IMR-90 (cell line): Measurements from ENCODE around the gene ZNF528. TPM values are rescaled to one million over a fixed set of nuclear protein-coding genes. Genes with fewer than 3 reads are reported as not detected.

ENCODE experiments used
- ATAC-seq: fragments of 200-7000 bp; cut with Tn5 transposase; 2 replicates; pipeline ENCODE4 v1.9.1; 2020; ENCODE audit warnings: low read depth, mild to moderate bottlenecking, moderate library complexity
- BruUV-seq: library from RNA; stranded (reverse); fragments of 400-500 nt; replicated peaks from 2 replicates; lab custom pipeline; 2021; lab: Mats Ljungman, UMichigan
- CTCF ChIA-PET: fragments of 300-600 bp; formaldehyde crosslinking; extraction: SDS; loops from one replicate; lab custom pipeline; 2021; ENCODE audit warnings: antibody characterized with exemption; lab: Yijun Ruan, JAX
- POLR2A ChIA-PET: fragments of 300-600 bp; sonication (Branson Sonifier 250); formaldehyde crosslinking; loops from one replicate; lab custom pipeline; 2022; ENCODE audit warnings: antibody characterized with exemption; ENCODE audit not compliant: unreplicated experiment; lab: Charles Lee
- DNase-seq: peaks from one replicate; pipeline ENCODE4 v3.0.0; 2013
- H2AFZ ChIP-seq: replicated peaks from 2 replicates; pipeline ENCODE3; 2013; ENCODE audit warnings: low read length, mild to moderate bottlenecking; ENCODE audit not compliant: poor library complexity
- H2AK5ac ChIP-seq: 2 replicates; pipeline ENCODE4 v1.6.1; 2013; ENCODE audit warnings: low read depth, low read length, inconsistent platforms
- H2AK9ac ChIP-seq: replicated peaks from 2 replicates; pipeline ENCODE3; 2013; ENCODE audit warnings: mild to moderate bottlenecking, low read depth, low read length, moderate library complexity; ENCODE audit not compliant: poor library complexity
- H2BK120ac ChIP-seq: 2 replicates; pipeline ENCODE4 v1.6.1; 2013; ENCODE audit warnings: low read depth, low read length, inconsistent platforms
- H2BK15ac ChIP-seq: 3 replicates; pipeline ENCODE4 v1.6.1; 2013; ENCODE audit warnings: low read depth, low read length, inconsistent platforms
- H2BK20ac ChIP-seq: 2 replicates; pipeline ENCODE4 v1.6.1; 2013; ENCODE audit warnings: low read depth, mild to moderate bottlenecking, inconsistent platforms, low read length, moderate library complexity
- H2BK5ac ChIP-seq: 2 replicates; pipeline ENCODE4 v1.6.1; 2013; ENCODE audit warnings: mild to moderate bottlenecking, low read depth, low read length, inconsistent platforms; ENCODE audit not compliant: poor library complexity, severe bottlenecking
- H3K14ac ChIP-seq: replicated peaks from 2 replicates; pipeline ENCODE4 v1.6.1; 2013; ENCODE audit warnings: low read depth, low read length, inconsistent platforms
- H3K18ac ChIP-seq: 2 replicates; pipeline ENCODE4 v1.6.1; 2013; ENCODE audit warnings: low read depth, low read length, control low read depth
- H3K23ac ChIP-seq: 2 replicates; pipeline ENCODE4 v1.6.1; 2013; ENCODE audit warnings: low read depth, low read length, inconsistent platforms
- H3K27ac ChIP-seq: 2 replicates; pipeline ENCODE4 v1.5.1; 2013; ENCODE audit warnings: mild to moderate bottlenecking, control low read depth, low read length; ENCODE audit not compliant: insufficient read depth
- H3K27me3 ChIP-seq: 2 replicates; pipeline ENCODE4 v1.6.1; 2013; ENCODE audit warnings: low read length; ENCODE audit not compliant: control insufficient read depth, insufficient read depth
- H3K36me3 ChIP-seq: 2 replicates; pipeline ENCODE4 v1.6.1; 2013; ENCODE audit warnings: low read length, mixed read lengths; ENCODE audit not compliant: control insufficient read depth, insufficient read depth
- H3K4ac ChIP-seq: 2 replicates; pipeline ENCODE4 v1.6.1; 2013; ENCODE audit warnings: low read depth, low read length, inconsistent platforms
- H3K4me1 ChIP-seq: 2 replicates; pipeline ENCODE4 v1.6.1; 2013; ENCODE audit warnings: low read length, mixed read lengths; ENCODE audit not compliant: control insufficient read depth, insufficient read depth
- H3K4me2 ChIP-seq: 2 replicates; pipeline ENCODE4 v1.6.1; 2013; ENCODE audit warnings: low read depth, mild to moderate bottlenecking, control low read depth, low read length, moderate library complexity
- H3K4me3 ChIP-seq: 2 replicates; pipeline ENCODE4 v1.5.1; 2013; ENCODE audit warnings: low read depth, mild to moderate bottlenecking, control low read depth, low read length, moderate library complexity; ENCODE audit not compliant: insufficient read depth
- H3K56ac ChIP-seq: 2 replicates; pipeline ENCODE4 v1.6.1; 2013; ENCODE audit warnings: low read length, inconsistent platforms; ENCODE audit not compliant: insufficient read depth; ENCODE audit errors: extremely low read depth
- H3K79me1 ChIP-seq, 2 experiments: 2 replicates each; pipeline ENCODE4 v1.6.1; 2013; ENCODE audit warnings: low read length in 2 of 2, inconsistent platforms in 1 of 2, low read depth in 1 of 2
- H3K9ac ChIP-seq: 2 replicates; pipeline ENCODE4 v1.6.1; 2013; ENCODE audit warnings: low read depth, low read length, control low read depth
- H3K9me1 ChIP-seq: 2 replicates; pipeline ENCODE4 v1.6.1; 2013; ENCODE audit warnings: low read length, inconsistent platforms; ENCODE audit not compliant: insufficient read depth
- H3K9me3 ChIP-seq: 2 replicates; pipeline ENCODE4 v1.6.1; 2013; ENCODE audit warnings: low read length; ENCODE audit not compliant: control insufficient read depth, insufficient read depth
- H4K20me1 ChIP-seq: 2 replicates; pipeline ENCODE4 v1.6.1; 2013; ENCODE audit warnings: low read length, inconsistent platforms; ENCODE audit not compliant: insufficient read depth
- H4K5ac ChIP-seq: 2 replicates; pipeline ENCODE4 v1.6.1; 2013; ENCODE audit warnings: mild to moderate bottlenecking, low read depth, low read length, control low read depth
- H4K8ac ChIP-seq, 2 experiments: 2 replicates each; pipeline ENCODE4 v1.6.1; 2013; ENCODE audit warnings: low read depth in 2 of 2, low read length in 2 of 2, control low read depth in 1 of 2, inconsistent platforms in 1 of 2
- H4K91ac ChIP-seq: 2 replicates; pipeline ENCODE4 v1.6.1; 2013; ENCODE audit warnings: low read depth, low read length, inconsistent platforms; ENCODE audit not compliant: insufficient read depth
- BHLHE40 ChIP-seq: fragments of 150-350 bp; IDR thresholded peaks from 2 replicates; pipeline ENCODE4 v1.6.1; 2016; ENCODE audit warnings: mild to moderate bottlenecking, low read depth, low read length
- CEBPB ChIP-seq: IDR thresholded peaks from 2 replicates; pipeline ENCODE4 v1.6.1; 2012; ENCODE audit warnings: low read depth, low read length, improper control_type of control experiment
- CHD1 ChIP-seq: IDR thresholded peaks from 2 replicates; pipeline ENCODE4 v1.6.1; 2012; ENCODE audit warnings: low read depth, low read length, improper control_type of control experiment
- CTCF ChIP-seq: conservative IDR thresholded peaks from 2 replicates; pipeline ENCODE4 v1.5.1; 2012; ENCODE audit warnings: mild to moderate bottlenecking, low read depth, low read length, improper control_type of control experiment
- FOS ChIP-seq: fragments of 150-350 bp; IDR thresholded peaks from 2 replicates; pipeline ENCODE4 v1.6.1; 2016; ENCODE audit warnings: low read depth, low read length
- MAFK ChIP-seq: IDR thresholded peaks from 2 replicates; pipeline ENCODE4 v1.6.1; 2012; ENCODE audit warnings: low read depth, low read length, improper control_type of control experiment
- MAZ ChIP-seq: IDR thresholded peaks from 2 replicates; pipeline ENCODE4 v1.6.1; 2012; ENCODE audit warnings: low read depth, mild to moderate bottlenecking, low read length, improper control_type of control experiment, moderate library complexity, borderline replicate concordance
- MXI1 ChIP-seq: IDR thresholded peaks from 2 replicates; pipeline ENCODE4 v1.6.1; 2012; ENCODE audit warnings: low read depth, mild to moderate bottlenecking, low read length, moderate library complexity, borderline replicate concordance
- NFE2L2 ChIP-seq: fragments of 150-350 bp; IDR thresholded peaks from 2 replicates; pipeline ENCODE4 v1.6.1; 2016; ENCODE audit warnings: low read depth, mild to moderate bottlenecking, low read length
- POLR2A ChIP-seq: IDR thresholded peaks from 2 replicates; pipeline ENCODE4 v1.6.1; 2012; ENCODE audit warnings: mild to moderate bottlenecking, low read depth, low read length
- RAD21 ChIP-seq: IDR thresholded peaks from 2 replicates; pipeline ENCODE4 v1.6.1; 2012; ENCODE audit warnings: low read length, improper control_type of control experiment
- RCOR1 ChIP-seq: IDR thresholded peaks from 2 replicates; pipeline ENCODE4 v1.6.1; 2012; ENCODE audit warnings: mild to moderate bottlenecking, low read length, improper control_type of control experiment; ENCODE audit not compliant: insufficient replicate concordance
- RFX5 ChIP-seq: IDR thresholded peaks from 2 replicates; pipeline ENCODE4 v1.8.0; 2012; ENCODE audit warnings: low read depth, mild to moderate bottlenecking, low read length, moderate library complexity
- SMC3 ChIP-seq: fragments of 150-350 bp; IDR thresholded peaks from 2 replicates; pipeline ENCODE4 v1.6.1; 2016; ENCODE audit warnings: low read depth, mild to moderate bottlenecking, antibody characterized with exemption, low read length, moderate library complexity
- USF2 ChIP-seq: fragments of 150-350 bp; IDR thresholded peaks from 2 replicates; pipeline ENCODE4 v1.6.1; 2017; ENCODE audit warnings: mild to moderate bottlenecking, antibody characterized with exemption, low read length, low read depth
- WGBS, 2 experiments: methylation state at CpG; one replicate each; pipeline versions ENCODE4 v1.1.5 to v1.1.7; 2013; ENCODE audit warnings: missing lambda C conversion rate in 2 of 2; ENCODE audit not compliant: insufficient read length in 1 of 2; ENCODE audit errors: extremely low coverage in 2 of 2; 5-methylcytosine and 5-hydroxymethylcytosine counted together
- dilution Hi-C: fragments of 300-500 bp; cut with HindIII; formaldehyde crosslinking; loops from one replicate; pipeline ENCODE4 v1.14.3; 2018; ENCODE audit warnings: low sequenced_read_pairs; ENCODE audit not compliant: unreplicated experiment
- in situ Hi-C: fragments of 300-500 bp; cut with MboI; formaldehyde crosslinking; loops from 3 replicates; pipeline ENCODE4 v1.14.3; 2019; ENCODE audit warnings: low sequenced_read_pairs, inconsistent platforms, mixed read lengths
- intact Hi-C: fragments of 100-400 bp; cut with micrococcal nuclease; formaldehyde crosslinking; loops from 2 replicates; pipeline ENCODE4 v1.10.0; 2022
- polyA plus RNA-seq, 3 experiments: library from polyadenylated mRNA; depleted of rRNA; stranded (reverse); fragments of >200 nt; gene quantifications; 2 replicates each; pipeline ENCODE4 v1.2.3, GENCODE V29; 2012; ENCODE audit warnings: low replicate concordance in 1 of 3
- total RNA-seq: library from RNA; depleted of rRNA; stranded (reverse); fragments of >200 nt; gene quantifications from 2 replicates; pipeline ENCODE4 v1.2.3, GENCODE V29; 2012
- TF ChIP-seq, protein P1 (sequence below): fragments of 150-350 bp; IDR thresholded peaks from 2 replicates; pipeline ENCODE4 v1.6.1; 2016; ENCODE audit warnings: low read depth, mild to moderate bottlenecking, low read length, moderate library complexity, borderline replicate concordance

Gene ZNF528
- total and polyA plus RNA-seq, 2 of the 4 experiments (the other 2 are of a cell fraction) = 14.3 TPM

DNA sequence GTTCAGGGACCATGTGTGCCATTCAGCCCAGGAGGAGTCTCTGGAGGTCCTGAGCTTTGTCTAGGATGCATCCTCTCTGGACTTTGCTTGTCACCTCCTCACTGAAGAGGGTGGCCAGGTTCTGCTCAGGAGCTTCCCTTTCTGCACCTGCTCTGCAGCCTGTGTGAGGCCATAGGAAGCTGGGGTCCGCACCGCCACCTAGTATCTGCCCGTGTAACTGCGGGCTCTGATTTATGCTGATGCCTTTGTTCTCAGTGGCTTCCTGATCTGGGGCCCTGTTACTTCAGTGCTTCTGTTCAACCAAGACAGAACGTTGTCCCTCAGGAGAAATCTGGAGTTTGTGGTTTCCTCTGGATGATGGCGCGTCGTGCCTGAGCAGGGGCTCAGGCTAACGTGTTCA, 46.1 kb upstream of the ZNF528 start:
- no peak overlapping the region for H3K4ac ChIP-seq
- in situ Hi-C loops (no loop called here), dilution Hi-C loops (no loop called here), intact Hi-C loops (no loop called here)
- no peaks in the 10 kb centered on the region for H3K27me3 ChIP-seq
- ChIA-PET CTCF (no interaction called here), POLR2A (no interaction called here)
- no peak overlapping the region for H2BK5ac ChIP-seq
- DNase-seq (no peak), ATAC-seq (no peak)
- no peak overlapping the region for H2BK15ac ChIP-seq
- H3K79me1 ChIP-seq = no peaks in the 10 kb centered on the region
- H2AK5ac ChIP-seq = no peak overlapping the region
- H3K9ac ChIP-seq = no peak overlapping the region
- no peak overlapping the region for H2BK20ac ChIP-seq
- H3K4me2 ChIP-seq = no peak overlapping the region
- no peaks in the 10 kb centered on the region for H4K20me1 ChIP-seq
- H2BK120ac ChIP-seq = no peak overlapping the region
- no peak overlapping the region for H3K14ac ChIP-seq
- WGBS, 2 experiments = 80% methylated on average over 1 of the region's 9 CpGs; no CpG with 5 or more reads in 1 of the 2 experiments
- no peak overlapping the region for H3K4me3 ChIP-seq
- H3K56ac ChIP-seq = no peak overlapping the region
- no peak overlapping the region for H2AK9ac ChIP-seq
- no peak overlapping the region for H4K91ac ChIP-seq
- no TSS peak for BruUV-seq
- no peak overlapping the region for H4K8ac ChIP-seq
- H3K27ac ChIP-seq = no peak overlapping the region
- H2AFZ ChIP-seq = no peak overlapping the region
- no peak overlapping the region for H3K23ac ChIP-seq
- H3K9me3 ChIP-seq = peaks cover 27% of the 10 kb centered on the region
- H3K18ac ChIP-seq = no peak overlapping the region
- H3K4me1 ChIP-seq = no peaks in the 10 kb centered on the region
- no peak overlapping the region for H4K5ac ChIP-seq
- peaks cover 57% of the 10 kb centered on the region for H3K36me3 ChIP-seq
- H3K9me1 ChIP-seq = no peaks in the 10 kb centered on the region
- no peak for TF ChIP-seq RAD21
- no peak for TF ChIP-seq USF2
- TF ChIP-seq, protein P1, sequence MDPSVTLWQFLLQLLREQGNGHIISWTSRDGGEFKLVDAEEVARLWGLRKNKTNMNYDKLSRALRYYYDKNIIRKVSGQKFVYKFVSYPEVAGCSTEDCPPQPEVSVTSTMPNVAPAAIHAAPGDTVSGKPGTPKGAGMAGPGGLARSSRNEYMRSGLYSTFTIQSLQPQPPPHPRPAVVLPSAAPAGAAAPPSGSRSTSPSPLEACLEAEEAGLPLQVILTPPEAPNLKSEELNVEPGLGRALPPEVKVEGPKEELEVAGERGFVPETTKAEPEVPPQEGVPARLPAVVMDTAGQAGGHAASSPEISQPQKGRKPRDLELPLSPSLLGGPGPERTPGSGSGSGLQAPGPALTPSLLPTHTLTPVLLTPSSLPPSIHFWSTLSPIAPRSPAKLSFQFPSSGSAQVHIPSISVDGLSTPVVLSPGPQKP = no peak
- TF ChIP-seq FOS = no peak
- no peak for TF ChIP-seq SMC3
- TF ChIP-seq CEBPB = no peak
- no peak for TF ChIP-seq RFX5
- no peak for TF ChIP-seq BHLHE40
- no peak for TF ChIP-seq NFE2L2
- TF ChIP-seq MXI1 = no peak
- no peak for TF ChIP-seq MAZ
- TF ChIP-seq RCOR1 = no peak
- TF ChIP-seq CTCF = no peak
- no peak for TF ChIP-seq CHD1
- no peak for TF ChIP-seq POLR2A
- TF ChIP-seq MAFK = no peak
